Sigmoid colon (tissue), 4 donors: ENCODE data around the gene CYBRD1.

Source experiments
- EP300 ChIP-seq, 4 donors: sonication (generic); formaldehyde crosslinking; IDR thresholded peaks; one replicate each; pipeline ENCODE4 v1.6.1; 2017; ENCODE audit warnings: antibody characterized with exemption in 4 of 4
- POLR2A ChIP-seq, 2 donors: fragments of 450-650 bp; IDR thresholded peaks; one replicate each; pipeline ENCODE4 v1.6.1; 2016; ENCODE audit warnings: antibody characterized with exemption in 2 of 2, mild to moderate bottlenecking in 2 of 2, moderate library complexity in 2 of 2
- POLR2AphosphoS5 ChIP-seq, 4 donors: sonication (generic); formaldehyde crosslinking; IDR thresholded peaks; one replicate each; pipeline ENCODE4 v1.6.1; 2017; ENCODE audit warnings: antibody characterized with exemption in 4 of 4
- TF ChIP-seq, protein P1 (sequence below), 4 experiments: fragments of 450-650 bp in 3 of 4; fragments of 200-600 bp in 1 of 4; IDR thresholded peaks; one replicate each; pipeline ENCODE4 v1.5.1; 2016 to 2019; ENCODE audit warnings: antibody characterized with exemption in 4 of 4, mild to moderate bottlenecking in 3 of 4, moderate library complexity in 2 of 4

DNA sequence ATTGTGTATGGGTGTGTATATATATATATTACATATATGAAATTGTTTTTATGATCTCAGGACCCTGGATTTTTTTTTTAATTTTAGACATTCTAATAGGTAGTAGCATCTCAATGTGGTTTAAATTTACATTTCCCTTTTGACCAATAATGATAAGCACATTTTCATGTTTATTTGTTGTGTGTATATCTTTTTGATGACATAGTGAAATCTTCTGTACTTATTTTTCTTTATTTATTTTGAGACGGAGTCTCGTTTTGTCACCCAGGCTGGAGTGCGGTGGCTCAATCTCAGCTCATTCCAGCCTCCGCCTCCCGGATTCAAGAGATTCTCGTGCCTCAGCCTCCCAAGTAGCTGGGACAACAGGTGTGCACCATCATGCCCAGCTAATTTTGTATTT lies 35.1 kb upstream of the CYBRD1 start:
- TF ChIP-seq POLR2AphosphoS5 (IDR thresholded peaks at IDR 0.05) = no peak
- TF ChIP-seq, protein P1, sequence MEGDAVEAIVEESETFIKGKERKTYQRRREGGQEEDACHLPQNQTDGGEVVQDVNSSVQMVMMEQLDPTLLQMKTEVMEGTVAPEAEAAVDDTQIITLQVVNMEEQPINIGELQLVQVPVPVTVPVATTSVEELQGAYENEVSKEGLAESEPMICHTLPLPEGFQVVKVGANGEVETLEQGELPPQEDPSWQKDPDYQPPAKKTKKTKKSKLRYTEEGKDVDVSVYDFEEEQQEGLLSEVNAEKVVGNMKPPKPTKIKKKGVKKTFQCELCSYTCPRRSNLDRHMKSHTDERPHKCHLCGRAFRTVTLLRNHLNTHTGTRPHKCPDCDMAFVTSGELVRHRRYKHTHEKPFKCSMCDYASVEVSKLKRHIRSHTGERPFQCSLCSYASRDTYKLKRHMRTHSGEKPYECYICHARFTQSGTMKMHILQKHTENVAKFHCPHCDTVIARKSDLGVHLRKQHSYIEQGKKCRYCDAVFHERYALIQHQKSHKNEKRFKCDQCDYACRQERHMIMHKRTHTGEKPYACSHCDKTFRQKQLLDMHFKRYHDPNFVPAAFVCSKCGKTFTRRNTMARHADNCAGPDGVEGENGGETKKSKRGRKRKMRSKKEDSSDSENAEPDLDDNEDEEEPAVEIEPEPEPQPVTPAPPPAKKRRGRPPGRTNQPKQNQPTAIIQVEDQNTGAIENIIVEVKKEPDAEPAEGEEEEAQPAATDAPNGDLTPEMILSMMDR (IDR thresholded peaks at IDR 0.05) = no peak
- no peak for TF ChIP-seq POLR2A (IDR thresholded peaks at IDR 0.05)
- TF ChIP-seq EP300 (IDR thresholded peaks at IDR 0.05) = no peak
